ENCODE results near the gene NUTM1. TPM values are rescaled to one million over a fixed set of nuclear protein-coding genes. Genes with fewer than 3 reads are reported as not detected.

The NUTM1 gene
- total RNA-seq, 1 donor from 2014 or later, result not detected

Other genes starting within 250 kb of the NUTM1 start
- gene EMC7, start 241.5 kb upstream of the NUTM1 start, total RNA-seq, result 43.2 and 48.2 TPM in 2 replicates
- gene PGBD4, start 241.2 kb upstream of the NUTM1 start, total RNA-seq, result 1.1 and 1.7 TPM in 2 replicates
- gene KATNBL1, start 133.2 kb upstream of the NUTM1 start, total RNA-seq, result 42.3 and 61.0 TPM in 2 replicates
- 215 and 255 TPM in 2 replicates for gene EMC4, start 118.3 kb upstream of the NUTM1 start, total RNA-seq
- 20.3 and 23.7 TPM in 2 replicates for gene SLC12A6, start 5.5 kb upstream of the NUTM1 start, total RNA-seq
- 186 and 277 TPM in 2 replicates for gene NOP10, start 179 bp upstream of the NUTM1 start, total RNA-seq
- gene LPCAT4, start 23.9 kb downstream of the NUTM1 start, total RNA-seq, result 6.7 and 9.3 TPM in 2 replicates
- 6.5 and 12.5 TPM in 2 replicates for gene GOLGA8A, start 94.5 kb downstream of the NUTM1 start, total RNA-seq
- gene GOLGA8B, start 240.3 kb downstream of the NUTM1 start, total RNA-seq, result 11.2 and 14.6 TPM in 2 replicates